ENCODE data around the gene ECPAS. TPM values are rescaled to one million over a fixed set of nuclear protein-coding genes. Genes with fewer than 3 reads are reported as not detected.

Gene ECPAS
- total and polyA plus RNA-seq, 4 donors: 17.4 to 93.2 (median 47.2) TPM

DNA sequence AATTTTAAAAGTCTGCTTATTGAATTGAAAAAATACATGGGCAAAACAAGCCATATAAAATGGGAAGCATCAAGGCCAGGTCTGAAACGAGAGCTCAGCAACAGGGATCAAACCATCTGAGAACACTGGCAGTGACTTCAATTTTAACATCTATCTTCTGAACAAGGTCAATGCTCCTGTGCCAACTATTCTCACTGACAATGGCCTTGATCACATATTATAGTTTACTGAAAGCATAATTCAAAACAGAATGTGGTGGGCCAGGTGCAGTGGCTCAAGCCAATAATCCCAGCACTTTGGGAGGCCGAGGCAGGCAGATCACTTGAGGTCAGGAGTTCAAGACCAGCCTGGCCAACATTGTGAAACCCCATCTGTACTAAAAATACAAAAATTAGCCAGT lies 9.0 kb downstream of the ECPAS start:
- Histone ChIP-seq H3K27ac (ENCODE audit: low read depth in 1 of 2, low read length in 1 of 2) (no peak overlapping the region), H3K9ac (ENCODE audit: insufficient read depth in 1 of 2, low read length in 2 of 2) (no peak overlapping the region), H3K4me3 (no peak overlapping the region), H3K9me3 (ENCODE audit: control insufficient read depth in 4 of 4, insufficient read depth in 3 of 4, low read length in 3 of 4) (no peaks in the 10 kb centered on the region), H3K4me1 (ENCODE audit: control insufficient read depth in 5 of 5, insufficient read depth in 5 of 5, low read length in 5 of 5) (peaks cover 0 to 18% (median 2%) of the 10 kb centered on the region in 5 donors), H3K36me3 (ENCODE audit: control insufficient read depth in 4 of 4, insufficient read depth in 4 of 4, low read length in 4 of 4) (no peaks in the 10 kb centered on the region), H3K27me3 (ENCODE audit: control insufficient read depth in 3 of 3, insufficient read depth in 3 of 3, low read length in 2 of 3) (no peaks in the 10 kb centered on the region)
- 85 to 86% methylated on average over 2 of the region's 2 CpGs for WGBS, 2 donors
- TF ChIP-seq, protein P1, sequence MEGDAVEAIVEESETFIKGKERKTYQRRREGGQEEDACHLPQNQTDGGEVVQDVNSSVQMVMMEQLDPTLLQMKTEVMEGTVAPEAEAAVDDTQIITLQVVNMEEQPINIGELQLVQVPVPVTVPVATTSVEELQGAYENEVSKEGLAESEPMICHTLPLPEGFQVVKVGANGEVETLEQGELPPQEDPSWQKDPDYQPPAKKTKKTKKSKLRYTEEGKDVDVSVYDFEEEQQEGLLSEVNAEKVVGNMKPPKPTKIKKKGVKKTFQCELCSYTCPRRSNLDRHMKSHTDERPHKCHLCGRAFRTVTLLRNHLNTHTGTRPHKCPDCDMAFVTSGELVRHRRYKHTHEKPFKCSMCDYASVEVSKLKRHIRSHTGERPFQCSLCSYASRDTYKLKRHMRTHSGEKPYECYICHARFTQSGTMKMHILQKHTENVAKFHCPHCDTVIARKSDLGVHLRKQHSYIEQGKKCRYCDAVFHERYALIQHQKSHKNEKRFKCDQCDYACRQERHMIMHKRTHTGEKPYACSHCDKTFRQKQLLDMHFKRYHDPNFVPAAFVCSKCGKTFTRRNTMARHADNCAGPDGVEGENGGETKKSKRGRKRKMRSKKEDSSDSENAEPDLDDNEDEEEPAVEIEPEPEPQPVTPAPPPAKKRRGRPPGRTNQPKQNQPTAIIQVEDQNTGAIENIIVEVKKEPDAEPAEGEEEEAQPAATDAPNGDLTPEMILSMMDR (IDR thresholded peaks at IDR 0.05; ENCODE audit: control extremely low read depth, extremely low read depth): no peak
- DNase-seq (no peak), ATAC-seq (ENCODE audit: insufficient read depth, low FRiP score) (no peak)

DNA sequence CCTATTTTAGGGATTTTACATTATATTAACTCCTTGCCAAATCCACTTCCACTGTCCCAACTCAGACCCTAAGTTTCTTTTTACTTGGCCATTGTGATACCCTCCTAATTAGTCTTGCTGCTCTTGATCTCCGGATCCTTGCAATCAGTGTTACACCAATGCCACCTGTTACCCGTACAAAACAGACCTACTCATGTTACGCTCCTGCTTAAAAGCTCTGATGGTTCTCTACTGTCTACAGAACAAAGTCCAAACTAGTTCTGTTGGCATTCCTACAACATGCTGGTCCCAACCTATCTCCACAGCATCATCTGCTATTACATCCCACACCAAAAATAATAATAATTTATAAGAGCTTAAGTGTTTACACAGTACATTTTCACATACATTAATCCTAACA lies 9.8 kb downstream of the ECPAS start:
- Histone ChIP-seq H3K36me3 (ENCODE audit: control insufficient read depth in 4 of 4, insufficient read depth in 4 of 4, low read length in 4 of 4) (no peaks in the 10 kb centered on the region), H3K4me1 (ENCODE audit: control insufficient read depth in 5 of 5, insufficient read depth in 5 of 5, low read length in 5 of 5) (peaks cover 0 to 20% (median 4%) of the 10 kb centered on the region in 5 donors), H3K9me3 (ENCODE audit: control insufficient read depth in 4 of 4, insufficient read depth in 3 of 4, low read length in 3 of 4) (no peaks in the 10 kb centered on the region), H3K4me3 (no peak overlapping the region), H3K27me3 (ENCODE audit: control insufficient read depth in 3 of 3, insufficient read depth in 3 of 3, low read length in 2 of 3) (no peaks in the 10 kb centered on the region), H3K27ac (ENCODE audit: low read depth in 1 of 2, low read length in 1 of 2) (no peak overlapping the region), H3K9ac (ENCODE audit: insufficient read depth in 1 of 2, low read length in 2 of 2) (no peak overlapping the region)
- DNase-seq (no peak), ATAC-seq (ENCODE audit: insufficient read depth, low FRiP score) (no peak)
- 90 to 93% methylated on average over 3 of the region's 3 CpGs for WGBS, 2 donors
- TF ChIP-seq, protein P1 (IDR thresholded peaks at IDR 0.05; ENCODE audit: control extremely low read depth, extremely low read depth): no peak

DNA sequence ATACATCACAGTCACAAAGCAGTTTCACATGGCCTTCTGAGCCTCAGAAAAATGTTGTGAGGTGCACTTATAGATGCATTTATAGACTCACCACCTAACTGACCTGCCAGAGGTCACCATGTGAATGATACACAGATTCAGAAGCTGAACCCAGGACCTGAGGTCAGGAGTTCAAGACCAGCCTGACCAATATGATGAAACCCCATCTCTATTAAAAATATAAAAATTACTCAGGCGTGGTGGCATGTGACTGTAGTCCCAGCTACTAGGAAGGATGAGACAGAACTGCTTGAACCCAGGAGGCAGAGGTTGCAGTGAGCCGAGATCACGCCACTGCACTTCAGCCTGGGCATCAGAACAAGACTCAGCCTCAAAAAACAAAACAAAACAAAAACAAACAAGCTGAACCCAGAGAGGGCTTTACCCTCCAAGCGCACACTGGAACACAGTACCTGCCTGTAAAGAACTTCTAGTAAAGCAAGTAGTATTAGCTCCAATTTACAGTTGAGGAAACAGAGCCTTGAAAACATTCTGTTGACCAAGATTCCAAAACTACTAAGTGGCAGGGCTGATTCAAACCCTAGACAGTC lies 16.3 kb downstream of the ECPAS start:
- H3K4me3 ChIP-seq: no peak overlapping the region
- H3K9me3 ChIP-seq (ENCODE audit: control insufficient read depth in 4 of 4, insufficient read depth in 3 of 4, low read length in 3 of 4): no peaks in the 10 kb centered on the region
- WGBS, 2 donors: 91 to 98% methylated on average over 4 of the region's 4 CpGs
- ATAC-seq (ENCODE audit: insufficient read depth, low FRiP score): no peak
- no peaks in the 10 kb centered on the region for H3K36me3 ChIP-seq (ENCODE audit: control insufficient read depth in 4 of 4, insufficient read depth in 4 of 4, low read length in 4 of 4)
- DNase-seq: no peak
- no peaks in the 10 kb centered on the region for H3K27me3 ChIP-seq (ENCODE audit: control insufficient read depth in 3 of 3, insufficient read depth in 3 of 3, low read length in 2 of 3)
- H3K9ac ChIP-seq (ENCODE audit: insufficient read depth in 1 of 2, low read length in 2 of 2): no peak overlapping the region
- TF ChIP-seq, protein P1 (IDR thresholded peaks at IDR 0.05; ENCODE audit: control extremely low read depth, extremely low read depth): no peak
- peaks cover 0 to 7% (median 0%) of the 10 kb centered on the region in 5 donors for H3K4me1 ChIP-seq (ENCODE audit: control insufficient read depth in 5 of 5, insufficient read depth in 5 of 5, low read length in 5 of 5)
- H3K27ac ChIP-seq (ENCODE audit: low read depth in 1 of 2, low read length in 1 of 2): no peak overlapping the region

DNA sequence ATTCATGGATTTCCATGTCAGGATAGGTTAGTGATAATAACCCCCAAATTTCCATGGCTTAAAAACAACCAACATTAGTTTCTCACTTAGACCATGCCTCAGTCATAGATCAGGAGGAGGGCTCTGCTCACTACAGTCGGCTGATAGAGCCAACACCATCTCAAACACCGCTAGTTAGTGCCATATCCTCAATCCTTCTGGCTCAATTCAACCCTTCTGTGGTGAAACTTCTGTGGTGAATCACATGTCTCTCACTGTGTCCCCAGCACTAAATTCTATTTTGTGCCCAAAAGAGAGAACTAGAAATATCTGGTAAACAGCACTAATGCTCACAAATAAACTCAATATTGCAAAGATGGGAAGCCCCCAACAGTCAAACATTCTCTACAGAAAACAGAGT lies 21.1 kb downstream of the ECPAS start:
- Histone ChIP-seq H3K9me3 (ENCODE audit: control insufficient read depth in 4 of 4, insufficient read depth in 3 of 4, low read length in 3 of 4) (peaks cover 0 to 5% (median 1%) of the 10 kb centered on the region in 4 donors), H3K9ac (ENCODE audit: insufficient read depth in 1 of 2, low read length in 2 of 2) (no peak overlapping the region), H3K27ac (ENCODE audit: low read depth in 1 of 2, low read length in 1 of 2) (no peak overlapping the region), H3K4me3 (no peak overlapping the region), H3K27me3 (ENCODE audit: control insufficient read depth in 3 of 3, insufficient read depth in 3 of 3, low read length in 2 of 3) (no peaks in the 10 kb centered on the region), H3K4me1 (ENCODE audit: control insufficient read depth in 5 of 5, insufficient read depth in 5 of 5, low read length in 5 of 5) (peaks cover 0 to 13% (median 6%) of the 10 kb centered on the region in 5 donors), H3K36me3 (ENCODE audit: control insufficient read depth in 4 of 4, insufficient read depth in 4 of 4, low read length in 4 of 4) (peaks cover 0 to 4% (median under 1%) of the 10 kb centered on the region in 4 donors)
- 56 to 86% methylated on average over 2 of the region's 2 CpGs for WGBS, 2 donors
- DNase-seq (no peak), ATAC-seq (ENCODE audit: insufficient read depth, low FRiP score) (no peak)
- TF ChIP-seq, protein P1 (IDR thresholded peaks at IDR 0.05; ENCODE audit: control extremely low read depth, extremely low read depth): no peak
